ENCODE results near the gene FADS2. TPM values are rescaled to one million over a fixed set of nuclear protein-coding genes. Genes with fewer than 3 reads are reported as not detected.

Gene FADS2
- total RNA-seq, 1 donor from 2014 or later: 10.9 TPM

DNA sequence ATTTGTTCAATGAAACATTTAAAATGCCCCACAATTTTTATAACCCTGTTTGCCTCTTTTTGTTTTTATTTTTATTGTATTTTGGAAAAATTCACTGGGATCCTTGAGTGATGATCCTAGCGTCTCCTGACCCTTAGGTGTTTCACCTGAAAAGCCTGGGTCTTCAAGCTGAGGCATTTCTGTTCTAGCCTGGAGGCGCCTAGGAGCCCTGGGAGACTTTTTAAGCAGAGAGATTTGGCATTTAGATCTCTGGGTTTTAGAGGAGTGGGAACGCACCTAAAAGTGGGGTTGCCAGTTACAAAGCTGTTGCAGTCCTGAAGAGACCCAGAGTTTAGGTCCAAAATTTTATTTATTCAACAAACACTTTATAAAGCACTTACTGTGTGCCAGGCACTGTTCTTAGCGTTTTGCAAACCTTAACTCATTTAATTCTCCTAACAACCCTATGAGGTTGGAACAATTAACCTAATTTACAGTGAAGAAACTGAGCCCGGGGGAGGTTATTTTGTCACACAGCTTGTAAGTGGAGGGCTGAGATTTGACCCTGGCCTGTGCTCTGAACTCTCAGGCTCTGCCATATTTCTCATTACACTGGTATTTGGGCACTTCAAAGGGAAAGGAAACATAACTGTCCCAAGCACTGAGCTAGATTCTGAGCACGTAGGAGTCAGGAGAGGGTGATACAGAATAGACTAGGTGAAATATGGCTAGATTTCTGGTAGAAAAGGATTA lies 10.5 kb upstream of the FADS2 start:
- ChIA-PET CTCF (interaction anchor here (1.0 to 4.5 kb wide), 3 partner anchors 11 to 290 kb away, joined by 5 to 32 read pairs (median 13); partner anchors contain the start of gene FADS2), POLR2A (interaction anchor here (1.0 to 4.0 kb wide), 6 partner anchors 10 to 149 kb away, joined by 3 to 61 read pairs (median 22); partner anchors contain the start of genes FADS2, FADS3 and FTH1)
- TF ChIP-seq, protein P1, sequence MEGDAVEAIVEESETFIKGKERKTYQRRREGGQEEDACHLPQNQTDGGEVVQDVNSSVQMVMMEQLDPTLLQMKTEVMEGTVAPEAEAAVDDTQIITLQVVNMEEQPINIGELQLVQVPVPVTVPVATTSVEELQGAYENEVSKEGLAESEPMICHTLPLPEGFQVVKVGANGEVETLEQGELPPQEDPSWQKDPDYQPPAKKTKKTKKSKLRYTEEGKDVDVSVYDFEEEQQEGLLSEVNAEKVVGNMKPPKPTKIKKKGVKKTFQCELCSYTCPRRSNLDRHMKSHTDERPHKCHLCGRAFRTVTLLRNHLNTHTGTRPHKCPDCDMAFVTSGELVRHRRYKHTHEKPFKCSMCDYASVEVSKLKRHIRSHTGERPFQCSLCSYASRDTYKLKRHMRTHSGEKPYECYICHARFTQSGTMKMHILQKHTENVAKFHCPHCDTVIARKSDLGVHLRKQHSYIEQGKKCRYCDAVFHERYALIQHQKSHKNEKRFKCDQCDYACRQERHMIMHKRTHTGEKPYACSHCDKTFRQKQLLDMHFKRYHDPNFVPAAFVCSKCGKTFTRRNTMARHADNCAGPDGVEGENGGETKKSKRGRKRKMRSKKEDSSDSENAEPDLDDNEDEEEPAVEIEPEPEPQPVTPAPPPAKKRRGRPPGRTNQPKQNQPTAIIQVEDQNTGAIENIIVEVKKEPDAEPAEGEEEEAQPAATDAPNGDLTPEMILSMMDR (IDR thresholded peaks at IDR 0.05): no peak
- peaks cover 16% of the 10 kb centered on the region for H3K4me1 Mint-ChIP-seq
- intact Hi-C loops (cut with micrococcal nuclease): loop anchor here (2.0 to 10.0 kb wide), 4 partner anchors 75 to 233 kb away; partner anchors contain the start of genes FADS3 and SYT7
- DNase-seq (no peak), ATAC-seq (ENCODE audit: low read depth) (no peak)
- peaks cover 4% of the 10 kb centered on the region for H3K36me3 Mint-ChIP-seq (ENCODE audit: low read depth)
- H3K27ac Mint-ChIP-seq: no peak overlapping the region
- H3K27me3 Mint-ChIP-seq: peaks cover 4% of the 10 kb centered on the region
- no peaks in the 10 kb centered on the region for H3K9me3 Mint-ChIP-seq
- peak overlapping the region; percentile 81 for H3K4me3 Mint-ChIP-seq

- POLR2A ChIA-PET: interaction anchor here (0.5 kb wide), 1 partner anchor 33 kb away, joined by 7 read pairs; no protein-coding TSS in a partner anchor
- CTCF ChIA-PET: no interaction called here
- H3K27me3 Mint-ChIP-seq: peaks cover 4% of the 10 kb centered on the region
- no peak for ATAC-seq (ENCODE audit: low read depth)
- intact Hi-C loops (cut with micrococcal nuclease): no loop called here
- H3K4me1 Mint-ChIP-seq: peaks cover 11% of the 10 kb centered on the region
- no peak overlapping the region for H3K27ac Mint-ChIP-seq
- peaks cover 4% of the 10 kb centered on the region for H3K36me3 Mint-ChIP-seq (ENCODE audit: low read depth)
- H3K9me3 Mint-ChIP-seq: no peaks in the 10 kb centered on the region
- no peak overlapping the region for H3K4me3 Mint-ChIP-seq
- DNase-seq: no peak
- TF ChIP-seq, protein P1 (IDR thresholded peaks at IDR 0.05): no peak
These were observed 7.9 kb upstream of the FADS2 start for GRCh38 chr11:61820174-61820573.

- Mint-ChIP-seq H3K36me3 (ENCODE audit: low read depth) (no peaks in the 10 kb centered on the region), H3K4me3 (peak overlapping the region; percentile 89), H3K27ac (peak overlapping the region; percentile 86), H3K4me1 (peaks cover 26% of the 10 kb centered on the region), H3K9me3 (no peaks in the 10 kb centered on the region), H3K27me3 (peaks cover 8% of the 10 kb centered on the region)
- DNase-seq (no peak), ATAC-seq (ENCODE audit: low read depth) (peak; percentile 43)
- ChIA-PET CTCF (interaction anchor here (0.9 to 4.3 kb wide), 3 partner anchors 11 to 254 kb away, joined by 3 to 32 read pairs (median 4); partner anchors contain the start of gene FADS1), POLR2A (interaction anchor here (0.6 to 3.7 kb wide), 4 partner anchors 10 to 70 kb away, joined by 3 to 61 read pairs (median 5); partner anchors contain the start of gene FADS1)
- intact Hi-C loops (cut with micrococcal nuclease): loop anchor here (1.0 kb wide), 1 partner anchor 11 kb away; no protein-coding TSS in a partner anchor
- TF ChIP-seq, protein P1 (IDR thresholded peaks at IDR 0.05): no peak
These were observed 1.1 kb upstream of the FADS2 start for GRCh38 chr11:61826930-61827570.

GRCh38 chr11:61828379-61828628 lies 204 bp downstream of the FADS2 start:
- no peak for ATAC-seq (ENCODE audit: low read depth)
- ChIA-PET CTCF (interaction anchor here (1.2 to 4.3 kb wide), 2 partner anchors 12 to 280 kb away, joined by 3 to 32 read pairs; partner anchors contain the start of gene FADS1), POLR2A (interaction anchor here (0.6 to 3.7 kb wide), 9 partner anchors 10 to 139 kb away, joined by 3 to 61 read pairs (median 3); partner anchors contain the start of genes FADS1, FADS3 and FTH1)
- peak overlapping the region; percentile 74 for H3K27ac Mint-ChIP-seq
- no peaks in the 10 kb centered on the region for H3K36me3 Mint-ChIP-seq (ENCODE audit: low read depth)
- DNase-seq: no peak
- intact Hi-C loops (cut with micrococcal nuclease): loop anchor here (2.0 kb wide), 1 partner anchor 32 kb away; no protein-coding TSS in a partner anchor
- peak overlapping the region; percentile 89 for H3K4me3 Mint-ChIP-seq
- no peaks in the 10 kb centered on the region for H3K9me3 Mint-ChIP-seq
- TF ChIP-seq, protein P1 (IDR thresholded peaks at IDR 0.05): no peak
- H3K4me1 Mint-ChIP-seq: peaks cover 29% of the 10 kb centered on the region
- peaks cover 8% of the 10 kb centered on the region for H3K27me3 Mint-ChIP-seq
